Stimulated activated CD4-positive, alpha-beta T cell treated with anti-CD3 and anti-CD28 coated beads, Interleukin-1b, Interleukin-23, amount 100 ng/mL, for 4 hours (primary cell): Measurements from ENCODE around the gene KCNJ16.

Experiments
- DNase-seq, 2 donors: peaks; one replicate each; pipeline ENCODE4 v3.0.0-alpha.2; 2020; ENCODE audit warnings: low read depth in 2 of 2

KCNJ16 gene

DNA sequence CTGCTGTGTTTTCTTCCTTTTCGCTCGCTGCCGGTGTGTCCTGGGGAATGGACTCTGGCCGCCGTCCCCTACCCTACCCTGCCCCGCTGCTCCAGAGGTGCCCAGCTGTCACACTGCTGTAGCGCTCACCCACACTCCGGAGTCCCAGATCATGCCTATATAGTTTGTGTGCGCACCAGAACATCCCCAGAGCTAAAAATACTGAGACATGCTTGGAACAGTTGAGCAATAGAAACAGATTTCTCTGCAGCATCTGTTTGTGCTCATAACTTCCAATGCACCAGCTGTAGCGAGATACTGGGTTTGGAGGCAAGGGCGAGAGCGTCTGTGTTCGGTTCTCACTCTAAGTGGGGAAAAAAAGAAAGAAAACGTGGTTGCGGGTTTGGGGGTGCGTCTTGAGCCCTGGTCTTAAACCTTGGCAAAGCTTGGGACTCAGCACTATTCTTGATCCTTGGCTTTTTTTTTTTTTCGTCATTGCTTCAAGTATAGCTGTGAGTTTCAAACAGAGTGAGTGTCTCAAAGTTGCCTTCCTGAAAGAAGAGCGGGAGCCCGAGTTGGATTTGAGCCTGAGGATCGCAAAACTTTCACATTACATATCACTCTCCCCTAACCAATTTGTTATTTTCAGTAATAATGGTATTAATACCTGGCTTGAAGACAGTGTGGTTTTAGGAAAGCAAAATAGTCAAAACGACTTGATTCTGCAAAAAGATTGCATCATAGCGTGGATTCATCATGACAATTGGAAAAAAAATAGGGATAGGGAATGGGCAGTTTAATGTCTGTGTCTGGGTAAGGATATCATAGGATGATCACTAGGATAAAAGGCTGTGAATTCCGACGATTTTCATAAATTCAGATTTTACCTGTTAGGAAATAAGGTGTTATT, 94.9 kb downstream of the KCNJ16 start:
- no peak for DNase-seq

DNA sequence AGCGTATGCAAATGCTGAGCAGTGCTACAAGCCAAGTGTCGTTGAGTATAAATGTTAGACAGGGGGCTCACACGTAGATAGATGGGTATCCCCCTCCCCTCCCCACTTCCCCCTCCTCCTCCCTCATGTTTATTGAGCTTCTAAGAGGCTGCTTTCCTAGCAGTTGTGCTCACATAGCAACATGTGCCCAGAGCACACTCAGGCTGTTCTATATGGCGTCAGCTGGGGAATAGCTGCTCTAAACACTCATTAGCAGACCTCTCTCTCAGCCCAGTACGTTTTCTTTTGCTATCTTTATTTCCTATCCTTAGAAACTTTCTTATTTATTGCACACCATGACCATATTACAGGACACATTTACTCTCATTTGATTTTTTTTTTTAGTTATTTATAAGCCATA, 96.1 kb downstream of the KCNJ16 start:
- DNase-seq, result no peak

DNA sequence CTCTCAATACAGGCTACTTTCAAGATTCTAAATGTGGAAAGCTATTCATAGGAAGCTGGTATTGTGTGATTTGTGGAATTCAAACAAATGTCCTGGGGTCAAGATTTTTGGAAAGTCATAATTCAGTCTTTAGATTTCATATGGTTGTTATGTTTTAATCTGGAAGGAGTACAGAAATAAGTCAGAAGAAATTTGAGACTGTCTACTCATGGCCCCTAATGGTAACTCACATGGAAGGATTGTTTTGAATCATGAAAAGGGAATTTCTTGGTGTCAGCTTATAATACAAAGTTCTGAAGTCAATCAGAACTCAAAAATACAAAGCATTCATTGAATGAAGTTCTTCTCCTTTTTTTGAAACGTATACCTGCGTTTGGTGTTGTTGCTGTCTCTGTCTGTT, 97.4 kb downstream of the KCNJ16 start:
- no peak for DNase-seq

DNA sequence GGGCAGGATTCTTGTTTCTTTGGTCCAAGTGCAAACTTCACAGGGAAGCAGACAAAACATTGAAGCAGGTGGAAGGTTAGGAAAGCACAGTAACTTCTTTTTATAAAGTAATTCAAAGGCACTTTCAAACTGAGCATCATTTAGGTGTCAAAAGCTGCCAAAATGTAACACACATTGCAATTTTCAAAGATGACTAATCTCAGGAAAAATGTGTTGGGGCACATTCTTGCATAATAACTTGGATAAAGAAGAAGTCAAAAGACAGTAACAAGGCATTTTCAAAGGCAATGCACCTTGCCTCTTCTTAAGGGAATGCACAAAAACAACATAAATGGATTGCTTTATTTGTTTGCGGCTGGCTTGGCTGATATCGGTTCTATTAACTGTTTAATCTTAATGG, 97.9 kb downstream of the KCNJ16 start:
- DNase-seq, result no peak

DNA sequence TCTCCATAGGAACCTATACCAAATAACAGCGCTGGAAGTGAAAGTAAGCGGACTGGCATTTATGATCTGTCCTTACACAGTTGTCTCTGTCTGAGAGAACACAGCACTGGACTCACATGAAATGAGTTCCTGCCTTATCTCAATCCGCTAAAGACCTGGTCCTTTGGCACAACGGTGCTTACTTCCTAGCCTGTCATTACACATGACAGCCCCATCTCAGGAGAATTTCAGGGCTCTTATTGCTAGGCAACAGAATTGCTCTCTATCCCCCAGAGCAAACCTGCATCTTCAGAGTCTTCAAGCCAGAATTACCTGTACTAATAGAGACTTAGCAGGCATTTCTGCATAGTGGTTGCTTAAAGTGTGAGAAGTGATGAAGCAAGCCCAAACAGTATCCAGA, 98.7 kb downstream of the KCNJ16 start:
- no peak for DNase-seq

DNA sequence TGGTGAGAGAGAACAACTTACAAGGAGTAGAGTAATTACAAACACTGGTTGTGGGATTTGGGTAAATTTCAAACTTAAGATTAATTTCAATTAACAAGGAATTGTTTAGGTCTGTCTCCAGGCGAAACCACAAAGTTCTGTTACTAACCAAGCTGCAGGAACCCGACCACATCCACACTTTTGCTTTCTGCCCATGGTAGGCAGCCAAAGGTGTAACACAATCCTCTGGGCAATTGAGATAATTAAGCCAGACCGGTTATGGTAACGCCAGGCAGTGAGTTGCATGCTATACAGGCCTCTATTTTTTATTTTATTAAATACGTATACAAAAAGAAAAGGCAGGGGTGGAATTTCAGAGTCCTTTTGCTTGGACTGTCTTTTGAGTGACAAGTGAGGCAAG, 106.4 kb downstream of the KCNJ16 start:
- DNase-seq, result no peak

DNA sequence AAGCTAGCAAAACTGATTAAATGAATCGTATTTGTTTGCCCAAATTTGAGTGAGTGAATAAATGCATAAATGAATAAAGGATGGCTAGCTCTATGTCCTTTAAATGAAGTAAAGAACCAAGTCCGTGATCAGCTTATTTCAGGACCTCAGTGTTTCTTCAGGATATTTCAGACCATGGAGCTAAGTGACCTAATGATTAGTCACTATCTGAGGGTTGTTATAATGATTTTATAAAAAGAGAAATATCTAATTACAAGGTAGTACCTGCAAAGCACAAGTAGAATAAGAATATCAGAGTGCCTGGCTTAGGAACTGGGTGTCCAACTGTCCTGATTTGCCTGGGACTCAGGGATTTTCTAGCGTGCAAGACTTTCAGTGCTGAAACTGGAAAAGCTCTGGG, 106.8 kb downstream of the KCNJ16 start:
- no peak for DNase-seq

DNA sequence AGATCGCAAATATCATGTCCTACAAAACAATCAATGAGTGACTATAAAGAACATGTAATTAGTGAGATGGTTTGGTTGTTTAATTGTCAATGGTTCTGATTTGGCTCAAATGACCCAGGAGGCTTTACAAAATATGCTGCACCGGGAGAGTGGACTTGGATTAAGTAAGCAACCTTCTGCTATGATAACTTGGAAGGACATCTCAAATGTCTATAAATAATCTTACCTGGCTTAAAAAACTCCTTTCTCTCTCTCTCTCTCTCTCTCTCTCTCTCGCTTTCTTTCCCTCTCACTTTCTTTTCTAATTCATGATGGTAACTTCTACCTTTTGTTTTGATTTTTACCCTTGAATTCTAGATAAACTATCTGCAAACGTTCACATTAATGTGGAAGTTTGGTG, 108.5 kb downstream of the KCNJ16 start:
- no peak for DNase-seq

DNA sequence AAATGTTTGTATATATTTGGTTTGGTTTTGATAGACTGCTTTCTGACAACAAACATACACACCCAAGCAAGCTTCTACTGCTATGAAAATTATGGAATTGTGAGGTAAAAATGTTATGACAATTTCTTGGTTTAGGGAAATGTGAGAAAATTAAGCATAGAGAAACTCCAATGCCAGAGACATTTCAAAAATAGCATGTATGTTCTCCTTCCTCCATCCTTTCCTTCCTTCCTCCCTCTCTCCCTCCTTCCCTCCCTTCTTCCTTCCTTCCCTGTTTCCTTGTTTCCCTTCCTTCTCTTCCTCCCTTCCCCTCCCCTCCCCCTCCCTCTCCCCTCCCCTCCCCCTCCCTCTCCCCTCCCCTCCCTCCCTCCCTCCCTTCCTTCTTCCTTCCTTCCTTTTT, 109.2 kb downstream of the KCNJ16 start:
- DNase-seq, result no peak

DNA sequence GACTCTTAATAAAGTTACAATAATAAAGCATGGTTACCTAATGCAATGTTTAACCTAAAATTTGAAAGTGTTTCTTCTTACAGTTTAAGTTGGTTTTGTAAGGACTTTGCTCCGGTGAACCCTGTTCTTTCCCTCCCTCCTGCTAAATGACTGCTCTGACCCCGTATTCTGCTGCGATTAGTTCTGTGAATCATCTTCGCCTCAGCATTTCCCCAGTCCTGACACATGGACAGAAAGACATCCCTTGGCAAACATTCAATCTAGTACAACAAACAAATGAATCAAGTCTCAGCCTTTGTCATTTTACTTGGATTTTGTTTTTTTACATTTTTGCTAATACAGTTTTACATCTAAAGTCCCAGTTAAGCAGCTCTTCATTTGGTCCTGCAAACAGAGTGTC, 109.7 kb downstream of the KCNJ16 start:
- no peak for DNase-seq
